GM12873 (cell line): ENCODE data around the gene ZNF334.

Experiments
- TF ChIP-seq, protein P1 (sequence below): IDR thresholded peaks from 2 replicates; pipeline ENCODE4 v1.5.1; 2012; ENCODE audit warnings: low read depth, mild to moderate bottlenecking, moderate library complexity, low read length, control low read depth; ENCODE audit not compliant: insufficient read depth; ENCODE audit errors: missing control alignments

Gene ZNF334

DNA sequence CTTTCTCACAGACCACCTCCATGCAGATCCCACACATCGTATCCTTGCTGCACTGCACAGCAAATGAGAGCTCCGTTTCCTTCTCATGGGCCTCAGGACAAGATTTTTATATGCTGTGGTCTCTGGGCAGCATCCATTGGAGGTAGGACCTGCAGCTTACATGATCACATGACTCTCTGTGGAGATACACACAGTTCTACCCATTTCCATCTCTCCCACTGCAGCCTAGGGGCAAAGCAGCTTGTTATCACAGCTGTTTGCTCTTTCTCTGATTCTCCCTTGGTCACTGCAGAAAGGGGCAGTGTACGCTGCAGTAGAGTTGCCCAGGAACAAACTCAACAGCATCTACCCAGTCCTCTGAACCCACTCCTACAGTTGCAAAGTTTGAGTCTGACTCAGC, 48.9 kb downstream of the ZNF334 start:
- TF ChIP-seq, protein P1, sequence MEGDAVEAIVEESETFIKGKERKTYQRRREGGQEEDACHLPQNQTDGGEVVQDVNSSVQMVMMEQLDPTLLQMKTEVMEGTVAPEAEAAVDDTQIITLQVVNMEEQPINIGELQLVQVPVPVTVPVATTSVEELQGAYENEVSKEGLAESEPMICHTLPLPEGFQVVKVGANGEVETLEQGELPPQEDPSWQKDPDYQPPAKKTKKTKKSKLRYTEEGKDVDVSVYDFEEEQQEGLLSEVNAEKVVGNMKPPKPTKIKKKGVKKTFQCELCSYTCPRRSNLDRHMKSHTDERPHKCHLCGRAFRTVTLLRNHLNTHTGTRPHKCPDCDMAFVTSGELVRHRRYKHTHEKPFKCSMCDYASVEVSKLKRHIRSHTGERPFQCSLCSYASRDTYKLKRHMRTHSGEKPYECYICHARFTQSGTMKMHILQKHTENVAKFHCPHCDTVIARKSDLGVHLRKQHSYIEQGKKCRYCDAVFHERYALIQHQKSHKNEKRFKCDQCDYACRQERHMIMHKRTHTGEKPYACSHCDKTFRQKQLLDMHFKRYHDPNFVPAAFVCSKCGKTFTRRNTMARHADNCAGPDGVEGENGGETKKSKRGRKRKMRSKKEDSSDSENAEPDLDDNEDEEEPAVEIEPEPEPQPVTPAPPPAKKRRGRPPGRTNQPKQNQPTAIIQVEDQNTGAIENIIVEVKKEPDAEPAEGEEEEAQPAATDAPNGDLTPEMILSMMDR = no peak

DNA sequence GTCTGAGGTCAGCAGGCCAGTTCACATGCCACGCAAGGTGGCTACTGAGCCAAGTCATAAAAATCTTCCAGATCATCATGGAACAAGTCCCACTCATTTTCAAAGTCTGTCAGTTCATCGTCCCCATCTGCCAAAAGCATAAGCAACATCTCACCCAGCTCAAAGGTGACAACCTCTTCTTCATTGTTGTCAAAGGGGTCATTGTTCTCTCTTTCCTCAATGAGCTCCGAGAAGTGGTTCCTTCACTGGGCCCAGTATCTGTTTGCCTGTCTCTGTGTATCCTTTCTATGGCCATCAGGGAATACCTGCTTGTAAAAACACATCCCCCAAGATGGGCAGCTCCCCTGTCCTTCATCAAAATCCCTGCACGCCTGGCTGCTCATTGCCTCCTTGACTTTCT, 49.5 kb downstream of the ZNF334 start:
- TF ChIP-seq, protein P1 = no peak

DNA sequence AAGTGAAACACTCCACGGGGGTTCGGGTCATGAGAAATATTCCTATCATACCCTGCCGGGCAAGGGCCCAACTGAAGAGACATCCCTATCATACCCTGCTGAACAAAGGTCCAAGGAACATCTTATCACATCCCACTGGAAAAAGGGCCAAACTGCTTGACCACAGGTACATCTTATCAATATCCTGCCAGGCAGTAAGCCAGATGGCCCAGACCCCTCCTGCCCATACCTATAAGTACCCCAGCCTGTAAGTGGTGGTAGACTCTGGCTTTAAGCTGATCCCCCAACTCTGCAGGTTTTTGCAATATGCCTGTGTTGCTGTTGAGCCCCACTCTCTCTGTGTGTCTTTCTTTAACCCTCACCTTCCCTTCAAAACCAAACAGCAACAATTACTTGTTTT, 51.6 kb downstream of the ZNF334 start:
- TF ChIP-seq, protein P1 = no peak

GRCh38 chr20:46458866-46459750, 54.3 kb downstream of the ZNF334 start:
- TF ChIP-seq, protein P1 = no peak

- TF ChIP-seq, protein P1 = no peak
Measured at GRCh38 chr20:46456255-46457028, 56.9 kb downstream of the ZNF334 start.

DNA sequence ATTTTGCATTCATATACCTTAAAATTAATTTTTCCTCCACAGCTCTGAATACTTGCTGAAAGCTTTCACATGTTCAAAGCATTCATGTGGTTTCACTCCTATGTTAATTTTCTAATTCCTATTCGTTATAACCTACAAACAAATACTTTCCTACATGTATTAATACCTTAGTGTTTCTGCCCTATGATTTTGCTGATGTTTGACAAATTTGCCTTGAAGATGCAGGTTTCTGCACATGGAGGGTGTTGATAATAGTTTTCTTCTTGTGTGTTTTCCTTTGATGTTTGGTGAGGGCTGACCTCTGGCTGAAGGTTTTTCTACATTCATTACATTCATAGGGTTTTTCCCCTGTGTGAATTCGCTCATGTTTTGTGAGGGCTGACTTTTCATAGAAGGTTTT, 57.6 kb downstream of the ZNF334 start:
- TF ChIP-seq, protein P1 = no peak
